GM21515 (cell line): ENCODE measurements around the gene GPR50.

Experiments
- ATAC-seq: cut with Tn5 transposase; IDR thresholded peaks from one replicate; pipeline ENCODE4 v1.9.1; 2021; ENCODE audit not compliant: unreplicated experiment

Gene GPR50

DNA sequence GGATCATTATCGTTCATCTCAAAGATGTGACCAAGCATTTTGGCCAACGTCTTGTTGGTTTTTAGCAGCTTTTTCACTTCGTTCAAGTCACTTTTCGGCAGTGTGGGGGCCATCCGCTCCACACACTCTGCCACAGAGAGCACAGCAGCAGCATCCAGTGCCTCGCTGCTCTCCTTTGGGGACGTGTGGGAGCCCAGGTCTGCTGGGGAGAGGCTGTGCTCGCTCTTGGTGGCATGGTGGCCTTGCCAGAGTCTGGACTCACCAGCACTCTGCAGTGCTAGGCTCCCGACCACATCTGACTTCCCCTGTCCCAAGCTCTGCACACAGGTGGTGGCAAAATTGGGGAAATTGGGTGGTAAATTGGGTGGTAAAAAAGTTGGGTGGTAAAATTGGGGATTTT is 50.6 kb downstream of the GPR50 start:
- no peak for ATAC-seq

DNA sequence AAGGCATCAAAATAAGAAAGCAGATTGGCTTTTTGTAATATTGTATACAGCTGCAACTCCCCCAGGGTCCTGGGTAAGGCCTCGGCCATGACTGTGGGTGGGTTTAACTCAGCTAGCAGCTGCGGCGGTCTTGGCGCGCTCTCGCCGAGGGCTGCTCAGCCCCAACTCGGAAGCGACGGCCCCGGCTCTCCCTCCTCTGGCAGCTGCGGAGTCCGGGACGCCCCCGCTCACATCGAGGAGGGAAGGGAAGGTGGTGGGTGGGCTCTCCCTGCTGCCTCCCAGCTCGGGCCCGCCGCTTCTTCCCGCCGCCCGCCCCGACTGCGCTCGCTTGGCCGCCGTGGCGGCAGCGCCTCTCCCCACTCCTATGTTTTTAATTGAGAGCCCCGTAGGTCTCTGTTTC is 51.2 kb downstream of the GPR50 start:
- no peak for ATAC-seq

DNA sequence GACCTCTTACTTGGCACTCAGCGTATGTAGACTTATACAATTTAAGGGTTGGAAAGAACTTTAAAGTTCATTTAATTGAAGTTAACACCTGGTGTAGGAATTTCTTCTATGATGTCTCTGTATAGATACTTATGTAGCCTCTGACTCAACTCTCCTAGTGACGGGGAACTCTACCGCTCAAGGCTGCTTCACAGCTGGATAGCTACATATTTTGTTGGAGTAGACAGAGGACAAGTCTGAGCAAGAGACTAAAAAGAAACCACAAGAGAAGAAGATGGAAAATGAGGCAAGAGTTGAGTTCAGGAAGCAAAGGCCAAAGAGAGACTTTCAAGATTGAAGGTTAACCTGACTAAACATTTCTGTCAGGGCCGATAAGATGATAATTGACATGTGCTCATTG is 52.6 kb downstream of the GPR50 start:
- ATAC-seq = no peak
